ENCODE measurements around the gene SNED1.
A peak's percentile ranks its signal among the peaks of the same experiment; 100 is the strongest.

The SNED1 gene

GRCh38 chr2:241035818-241036396 lies 37.5 kb downstream of the SNED1 start:
- H3K9ac ChIP-seq (ENCODE audit: low read length) = peak overlapping the region; percentile 43
- no peaks in the 10 kb centered on the region for H3K36me3 ChIP-seq (ENCODE audit: control insufficient read depth, insufficient read depth, low read length)
- no peak overlapping the region for H3K4me3 ChIP-seq (ENCODE audit: low read length)
- peaks cover 12% of the 10 kb centered on the region for H3K27me3 ChIP-seq (ENCODE audit: control insufficient read depth, insufficient read depth, low read length)
- H3K4me1 ChIP-seq (ENCODE audit: control insufficient read depth, insufficient read depth, low read length) = peaks cover 13% of the 10 kb centered on the region
- no peaks in the 10 kb centered on the region for H3K9me3 ChIP-seq (ENCODE audit: control insufficient read depth, low read length)

DNA sequence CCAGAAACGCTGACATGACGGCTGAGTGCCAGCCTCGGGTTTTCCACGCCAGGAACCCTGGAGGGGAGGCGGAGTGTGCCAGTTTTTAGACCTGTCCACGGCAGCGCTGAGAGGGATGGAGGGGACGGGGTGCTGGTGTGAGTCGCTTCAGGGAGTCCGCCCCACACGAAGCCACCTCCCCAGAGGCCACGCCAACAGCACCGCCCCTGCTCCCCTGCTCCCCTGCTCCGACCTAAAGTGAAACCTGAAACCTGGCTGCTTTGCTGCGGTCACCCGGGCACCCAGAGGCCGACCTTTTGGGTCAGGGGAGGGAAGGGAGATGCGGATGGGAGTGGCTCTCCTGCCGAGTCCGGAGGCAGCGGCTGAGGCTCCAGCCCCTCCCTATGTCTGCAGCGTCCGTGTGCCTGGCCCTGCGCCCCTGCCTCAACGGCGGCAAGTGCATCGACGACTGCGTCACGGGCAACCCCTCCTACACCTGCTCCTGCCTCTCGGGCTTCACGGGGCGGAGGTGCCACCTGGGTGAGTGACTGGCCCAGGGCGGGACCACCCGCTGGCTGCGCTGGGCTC lies 38.1 kb downstream of the SNED1 start:
- H3K4me3 ChIP-seq (ENCODE audit: low read length) = no peak overlapping the region
- peak overlapping the region; percentile 43 for H3K9ac ChIP-seq (ENCODE audit: low read length)
- no peaks in the 10 kb centered on the region for H3K36me3 ChIP-seq (ENCODE audit: control insufficient read depth, insufficient read depth, low read length)
- peaks cover 13% of the 10 kb centered on the region for H3K4me1 ChIP-seq (ENCODE audit: control insufficient read depth, insufficient read depth, low read length)
- H3K9me3 ChIP-seq (ENCODE audit: control insufficient read depth, low read length) = no peaks in the 10 kb centered on the region
- peaks cover 12% of the 10 kb centered on the region for H3K27me3 ChIP-seq (ENCODE audit: control insufficient read depth, insufficient read depth, low read length)

GRCh38 chr2:241036964-241037421 lies 38.6 kb downstream of the SNED1 start:
- Histone ChIP-seq H3K4me1 (ENCODE audit: control insufficient read depth, insufficient read depth, low read length) (peaks cover 13% of the 10 kb centered on the region), H3K36me3 (ENCODE audit: control insufficient read depth, insufficient read depth, low read length) (no peaks in the 10 kb centered on the region), H3K9ac (ENCODE audit: low read length) (peak overlapping the region; percentile 43), H3K4me3 (ENCODE audit: low read length) (no peak overlapping the region), H3K27me3 (ENCODE audit: control insufficient read depth, insufficient read depth, low read length) (peaks cover 12% of the 10 kb centered on the region), H3K9me3 (ENCODE audit: control insufficient read depth, low read length) (no peaks in the 10 kb centered on the region)

GRCh38 chr2:241037498-241037897 lies 39.1 kb downstream of the SNED1 start:
- no peaks in the 10 kb centered on the region for H3K9me3 ChIP-seq (ENCODE audit: control insufficient read depth, low read length)
- H3K4me3 ChIP-seq (ENCODE audit: low read length) = no peak overlapping the region
- peaks cover 13% of the 10 kb centered on the region for H3K4me1 ChIP-seq (ENCODE audit: control insufficient read depth, insufficient read depth, low read length)
- peaks cover 12% of the 10 kb centered on the region for H3K27me3 ChIP-seq (ENCODE audit: control insufficient read depth, insufficient read depth, low read length)
- H3K9ac ChIP-seq (ENCODE audit: low read length) = peak overlapping the region; percentile 43
- H3K36me3 ChIP-seq (ENCODE audit: control insufficient read depth, insufficient read depth, low read length) = no peaks in the 10 kb centered on the region

GRCh38 chr2:241038374-241039180 lies 40.2 kb downstream of the SNED1 start:
- peaks cover 13% of the 10 kb centered on the region for H3K4me1 ChIP-seq (ENCODE audit: control insufficient read depth, insufficient read depth, low read length)
- no peak overlapping the region for H3K4me3 ChIP-seq (ENCODE audit: low read length)
- H3K9ac ChIP-seq (ENCODE audit: low read length) = no peak overlapping the region
- H3K9me3 ChIP-seq (ENCODE audit: control insufficient read depth, low read length) = no peaks in the 10 kb centered on the region
- H3K36me3 ChIP-seq (ENCODE audit: control insufficient read depth, insufficient read depth, low read length) = no peaks in the 10 kb centered on the region
- peaks cover 12% of the 10 kb centered on the region for H3K27me3 ChIP-seq (ENCODE audit: control insufficient read depth, insufficient read depth, low read length)

GRCh38 chr2:241039416-241039815 lies 41.0 kb downstream of the SNED1 start:
- H3K9ac ChIP-seq (ENCODE audit: low read length) = no peak overlapping the region
- H3K4me3 ChIP-seq (ENCODE audit: low read length) = no peak overlapping the region
- H3K4me1 ChIP-seq (ENCODE audit: control insufficient read depth, insufficient read depth, low read length) = peaks cover 13% of the 10 kb centered on the region
- H3K36me3 ChIP-seq (ENCODE audit: control insufficient read depth, insufficient read depth, low read length) = no peaks in the 10 kb centered on the region
- H3K9me3 ChIP-seq (ENCODE audit: control insufficient read depth, low read length) = no peaks in the 10 kb centered on the region
- H3K27me3 ChIP-seq (ENCODE audit: control insufficient read depth, insufficient read depth, low read length) = peaks cover 12% of the 10 kb centered on the region

DNA sequence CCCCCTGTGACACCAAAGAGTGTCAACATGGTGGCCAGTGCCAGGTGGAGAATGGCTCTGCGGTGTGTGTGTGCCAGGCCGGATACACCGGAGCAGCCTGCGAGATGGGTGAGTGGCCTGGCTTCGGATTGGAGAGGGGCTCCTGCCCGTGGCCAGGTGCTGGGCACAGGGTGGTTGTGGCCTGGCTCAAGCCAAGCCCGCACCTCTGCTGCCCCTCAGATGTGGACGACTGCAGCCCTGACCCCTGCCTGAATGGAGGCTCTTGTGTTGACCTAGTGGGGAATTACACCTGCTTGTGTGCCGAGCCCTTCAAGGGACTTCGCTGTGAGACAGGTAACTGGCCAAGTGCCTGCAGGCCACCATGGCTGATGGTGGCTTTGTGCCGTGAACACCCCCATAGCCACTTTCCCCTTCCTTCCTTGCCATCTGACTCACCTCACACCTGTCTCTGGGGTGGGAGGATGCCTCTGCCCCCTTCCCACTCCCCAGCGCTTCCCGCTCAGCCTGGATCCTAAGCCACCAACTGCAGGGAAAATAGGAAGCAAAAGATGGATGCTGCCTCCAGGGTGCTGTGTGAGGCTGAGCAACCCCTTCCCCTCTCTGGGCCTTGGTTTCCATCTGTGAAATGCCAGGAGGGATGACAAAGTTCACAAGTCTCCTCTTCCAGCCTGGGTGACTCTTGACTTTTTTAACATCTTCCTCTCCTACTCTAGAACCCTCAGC lies 41.8 kb downstream of the SNED1 start:
- Histone ChIP-seq H3K9ac (ENCODE audit: low read length) (no peak overlapping the region), H3K4me3 (ENCODE audit: low read length) (no peak overlapping the region), H3K4me1 (ENCODE audit: control insufficient read depth, insufficient read depth, low read length) (peaks cover 13% of the 10 kb centered on the region), H3K27me3 (ENCODE audit: control insufficient read depth, insufficient read depth, low read length) (peaks cover 12% of the 10 kb centered on the region), H3K9me3 (ENCODE audit: control insufficient read depth, low read length) (no peaks in the 10 kb centered on the region), H3K36me3 (ENCODE audit: control insufficient read depth, insufficient read depth, low read length) (no peaks in the 10 kb centered on the region)

DNA sequence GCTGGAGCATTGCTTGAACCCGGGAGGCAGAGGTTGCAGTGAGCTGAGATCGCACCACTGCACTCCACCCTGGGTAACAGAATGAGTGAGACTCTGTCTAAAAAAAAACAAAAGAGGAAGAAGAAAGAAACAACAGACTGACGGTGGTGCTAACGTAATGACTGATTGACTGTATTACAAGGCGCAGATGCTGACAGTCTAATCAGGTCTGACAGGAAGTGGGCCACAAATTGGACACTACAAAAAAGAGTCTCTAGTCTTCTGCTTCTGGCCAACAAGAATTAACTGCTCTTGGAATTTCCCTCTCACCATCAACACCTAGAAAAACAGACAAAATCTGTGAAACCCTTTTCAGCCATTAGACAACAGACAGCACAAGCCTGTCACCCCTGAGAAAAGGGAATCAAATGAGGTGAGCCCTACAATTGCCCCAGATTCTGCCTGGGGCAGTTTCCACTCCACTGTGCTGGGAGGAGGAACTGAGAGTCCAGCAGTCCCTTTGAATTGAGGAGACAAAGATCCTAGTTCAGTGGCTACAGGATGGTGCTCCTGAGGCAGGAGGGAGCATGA lies 43.3 kb downstream of the SNED1 start:
- Histone ChIP-seq H3K4me1 (ENCODE audit: control insufficient read depth, insufficient read depth, low read length) (peaks cover 8% of the 10 kb centered on the region), H3K36me3 (ENCODE audit: control insufficient read depth, insufficient read depth, low read length) (no peaks in the 10 kb centered on the region), H3K9ac (ENCODE audit: low read length) (no peak overlapping the region)

DNA sequence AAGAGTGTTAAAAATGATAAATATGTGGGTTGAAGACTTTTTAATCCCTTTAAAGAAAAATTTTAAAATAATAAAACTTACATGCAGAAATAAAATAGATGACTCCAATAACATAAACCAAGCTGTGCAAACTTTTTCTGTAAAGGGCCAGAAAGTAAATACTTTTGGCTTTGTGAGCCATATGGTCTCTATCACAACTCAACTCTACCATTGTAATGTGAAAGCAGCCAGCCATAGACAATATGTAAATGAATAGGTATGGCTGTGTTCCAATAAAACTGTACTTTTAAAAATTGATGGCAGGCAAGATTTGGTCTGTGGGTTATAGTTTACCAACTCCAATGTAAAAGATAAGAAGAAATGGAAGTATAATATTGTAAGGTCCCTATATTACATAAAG lies 45.2 kb downstream of the SNED1 start:
- Histone ChIP-seq H3K36me3 (ENCODE audit: control insufficient read depth, insufficient read depth, low read length) (no peaks in the 10 kb centered on the region), H3K9me3 (ENCODE audit: control insufficient read depth, low read length) (no peaks in the 10 kb centered on the region), H3K4me1 (ENCODE audit: control insufficient read depth, insufficient read depth, low read length) (no peaks in the 10 kb centered on the region), H3K4me3 (ENCODE audit: low read length) (no peak overlapping the region), H3K27me3 (ENCODE audit: control insufficient read depth, insufficient read depth, low read length) (no peaks in the 10 kb centered on the region), H3K9ac (ENCODE audit: low read length) (no peak overlapping the region)

More for the DNA sequence above, 43.3 kb downstream of the SNED1 start:
- Histone ChIP-seq H3K9me3 (ENCODE audit: control insufficient read depth, low read length) (no peaks in the 10 kb centered on the region), H3K27me3 (ENCODE audit: control insufficient read depth, insufficient read depth, low read length) (peaks cover 7% of the 10 kb centered on the region), H3K4me3 (ENCODE audit: low read length) (no peak overlapping the region)

DNA sequence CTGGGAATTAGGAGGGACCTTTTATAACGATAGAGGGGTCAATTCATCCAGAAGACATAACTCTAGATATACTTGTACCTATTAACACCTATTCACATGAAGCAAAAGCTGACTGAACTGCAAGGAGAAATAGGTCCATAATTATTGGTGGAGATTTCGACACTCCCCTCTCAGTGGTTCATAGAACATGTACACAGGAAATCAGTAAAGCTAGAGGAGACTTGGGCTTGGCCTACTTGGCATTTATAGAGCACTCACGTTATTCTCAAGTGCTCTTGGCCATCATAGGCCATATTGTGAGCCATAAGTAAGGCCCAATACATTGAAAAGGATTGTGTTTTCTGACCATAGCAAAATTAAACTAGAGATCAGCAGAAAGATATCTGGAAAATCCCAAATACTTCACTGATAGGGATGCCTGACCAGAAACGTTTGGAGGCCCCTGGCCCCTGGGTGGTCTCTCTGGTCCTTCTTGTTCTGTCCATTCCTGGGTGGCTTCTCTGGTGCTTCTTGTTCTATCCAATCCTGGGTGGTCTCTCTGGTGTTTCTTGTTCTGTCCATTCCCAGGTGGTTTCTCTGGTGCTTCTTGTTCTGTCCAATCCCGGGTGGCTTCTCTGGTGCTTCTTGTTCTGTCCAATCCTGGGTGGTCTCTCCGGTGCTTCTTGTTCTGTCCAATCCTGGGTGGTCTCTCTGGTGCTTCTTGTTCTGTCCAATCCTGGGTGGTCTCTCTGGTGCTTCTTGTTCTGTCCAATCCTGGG lies 49.0 kb downstream of the SNED1 start:
- no peaks in the 10 kb centered on the region for H3K9me3 ChIP-seq (ENCODE audit: control insufficient read depth, low read length)
- H3K9ac ChIP-seq (ENCODE audit: low read length) = no peak overlapping the region
- no peaks in the 10 kb centered on the region for H3K4me1 ChIP-seq (ENCODE audit: control insufficient read depth, insufficient read depth, low read length)
- H3K36me3 ChIP-seq (ENCODE audit: control insufficient read depth, insufficient read depth, low read length) = no peaks in the 10 kb centered on the region
- H3K4me3 ChIP-seq (ENCODE audit: low read length) = no peak overlapping the region
- H3K27me3 ChIP-seq (ENCODE audit: control insufficient read depth, insufficient read depth, low read length) = no peaks in the 10 kb centered on the region
